MV-4-11 (cell line): ENCODE results near the gene POU2F2.

Source experiments
- DNase-seq: peaks from one replicate; lab custom pipeline; 2025; lab: John Stamatoyannopoulos, UW

The POU2F2 gene

GRCh38 chr19:42099336-42099925, 32.8 kb downstream of the POU2F2 start:
- no peak for DNase-seq

- DNase-seq, result no peak
Measured at GRCh38 chr19:42098781-42099180, 33.5 kb downstream of the POU2F2 start.

- no peak for DNase-seq
Measured at GRCh38 chr19:42097461-42097860, 34.8 kb downstream of the POU2F2 start.

GRCh38 chr19:42096255-42096837, 35.9 kb downstream of the POU2F2 start:
- no peak for DNase-seq

GRCh38 chr19:42095814-42096230, 36.4 kb downstream of the POU2F2 start:
- DNase-seq, result no peak

GRCh38 chr19:42095142-42095813, 37.0 kb downstream of the POU2F2 start:
- no peak for DNase-seq

GRCh38 chr19:42093926-42094325, 38.3 kb downstream of the POU2F2 start:
- DNase-seq, result no peak

- no peak for DNase-seq
Measured at GRCh38 chr19:42093505-42093904, 38.7 kb downstream of the POU2F2 start.

- DNase-seq, result peak; percentile 49
Measured at GRCh38 chr19:42092350-42092749, 39.9 kb downstream of the POU2F2 start.

GRCh38 chr19:42091742-42092141, 40.5 kb downstream of the POU2F2 start:
- no peak for DNase-seq

- no peak for DNase-seq
Measured at GRCh38 chr19:42091300-42091699, 40.9 kb downstream of the POU2F2 start.

GRCh38 chr19:42090672-42091071, 41.6 kb downstream of the POU2F2 start:
- DNase-seq, result no peak

GRCh38 chr19:42089772-42090171, 42.5 kb downstream of the POU2F2 start:
- no peak for DNase-seq

- DNase-seq, result peak; percentile 57
Measured at GRCh38 chr19:42089191-42089750, 43.0 kb downstream of the POU2F2 start.

- peak; percentile 57 for DNase-seq
Measured at GRCh38 chr19:42088471-42089190, 43.6 kb downstream of the POU2F2 start.

- DNase-seq, result no peak
Measured at GRCh38 chr19:42086770-42087550, 45.3 kb downstream of the POU2F2 start.

- no peak for DNase-seq
Measured at GRCh38 chr19:42086188-42086736, 46.0 kb downstream of the POU2F2 start.

GRCh38 chr19:42083537-42083936, 48.7 kb downstream of the POU2F2 start:
- DNase-seq, result no peak

- DNase-seq, result peak; percentile 57
Measured at GRCh38 chr19:42081584-42082203, 50.6 kb downstream of the POU2F2 start.

- no peak for DNase-seq
Measured at GRCh38 chr19:42080764-42081375, 51.4 kb downstream of the POU2F2 start.
